ENCODE measurements around the gene CLDND1. TPM values are rescaled to one million over a fixed set of nuclear protein-coding genes. Genes with fewer than 3 reads are reported as not detected.

CLDND1 gene
- total and polyA plus RNA-seq, 10 of the 15 experiments (the other 5 are each of a cell fraction or from before 2014, with no cell fraction given) = 97.8 to 225 (median 152) TPM

DNA sequence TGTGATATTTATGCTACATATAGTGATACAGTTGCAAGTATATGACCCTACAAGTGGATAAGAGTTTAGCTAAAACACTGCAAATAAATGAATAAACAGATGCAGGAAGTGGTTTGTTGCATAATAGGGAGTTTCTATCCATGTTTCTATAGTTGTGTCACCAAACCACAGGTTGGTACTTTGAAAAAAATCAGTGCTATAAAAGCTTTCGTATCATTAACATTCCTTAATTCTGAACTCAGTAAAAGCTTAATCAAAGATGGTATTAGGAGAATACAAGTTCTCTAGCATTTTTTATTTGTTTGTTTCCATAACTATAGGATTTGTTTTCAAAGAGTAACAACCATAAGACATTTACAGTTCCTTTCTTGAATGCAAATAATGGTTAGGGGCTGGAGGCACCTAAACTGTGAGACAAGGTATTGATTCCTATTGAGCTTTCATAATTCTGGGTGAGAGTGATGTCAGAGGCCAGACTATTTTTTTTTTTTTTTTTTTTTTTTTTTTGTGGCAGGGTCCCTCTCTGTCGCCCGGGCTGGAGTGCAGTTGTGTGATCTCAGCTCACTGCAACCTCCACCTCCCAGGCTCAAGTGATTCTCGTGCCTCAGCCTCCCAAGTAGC is 41.1 kb upstream of the CLDND1 start (continued):
- peak; percentile 17 for TF ChIP-seq SP1 (IDR thresholded peaks at IDR 0.05; ENCODE audit: low read depth, low read length)
- no peak for TF ChIP-seq EZH2 (IDR thresholded peaks at IDR 0.05; ENCODE audit: borderline replicate concordance, control insufficient read depth, low read depth, low read length)
- TF ChIP-seq WRNIP1 (IDR thresholded peaks at IDR 0.05; ENCODE audit: borderline replicate concordance, low read depth, low read length) = no peak
- TF ChIP-seq RB1 (IDR thresholded peaks at IDR 0.05; ENCODE audit: borderline replicate concordance) = no peak
- no peak for TF ChIP-seq POLR2AphosphoS5 (IDR thresholded peaks at IDR 0.05; ENCODE audit: low read length)
- TF ChIP-seq EP300 (IDR thresholded peaks at IDR 0.05; ENCODE audit: borderline replicate concordance in 1 of 2, control insufficient read depth in 1 of 2, low read depth in 2 of 2, low read length in 2 of 2) = peak; percentile 92 to 94
- TF ChIP-seq, protein P1, sequence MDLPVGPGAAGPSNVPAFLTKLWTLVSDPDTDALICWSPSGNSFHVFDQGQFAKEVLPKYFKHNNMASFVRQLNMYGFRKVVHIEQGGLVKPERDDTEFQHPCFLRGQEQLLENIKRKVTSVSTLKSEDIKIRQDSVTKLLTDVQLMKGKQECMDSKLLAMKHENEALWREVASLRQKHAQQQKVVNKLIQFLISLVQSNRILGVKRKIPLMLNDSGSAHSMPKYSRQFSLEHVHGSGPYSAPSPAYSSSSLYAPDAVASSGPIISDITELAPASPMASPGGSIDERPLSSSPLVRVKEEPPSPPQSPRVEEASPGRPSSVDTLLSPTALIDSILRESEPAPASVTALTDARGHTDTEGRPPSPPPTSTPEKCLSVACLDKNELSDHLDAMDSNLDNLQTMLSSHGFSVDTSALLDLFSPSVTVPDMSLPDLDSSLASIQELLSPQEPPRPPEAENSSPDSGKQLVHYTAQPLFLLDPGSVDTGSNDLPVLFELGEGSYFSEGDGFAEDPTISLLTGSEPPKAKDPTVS (IDR thresholded peaks at IDR 0.05; ENCODE audit: low read depth, low read length) = no peak
- no peak for TF ChIP-seq KAT2A (conservative IDR thresholded peaks at IDR 0.05; ENCODE audit: control insufficient read depth, low read depth, low read length)
- TF ChIP-seq NFIC (IDR thresholded peaks at IDR 0.05; ENCODE audit: low read depth, low read length) = peak; percentile 98
- TF ChIP-seq, protein P2, sequence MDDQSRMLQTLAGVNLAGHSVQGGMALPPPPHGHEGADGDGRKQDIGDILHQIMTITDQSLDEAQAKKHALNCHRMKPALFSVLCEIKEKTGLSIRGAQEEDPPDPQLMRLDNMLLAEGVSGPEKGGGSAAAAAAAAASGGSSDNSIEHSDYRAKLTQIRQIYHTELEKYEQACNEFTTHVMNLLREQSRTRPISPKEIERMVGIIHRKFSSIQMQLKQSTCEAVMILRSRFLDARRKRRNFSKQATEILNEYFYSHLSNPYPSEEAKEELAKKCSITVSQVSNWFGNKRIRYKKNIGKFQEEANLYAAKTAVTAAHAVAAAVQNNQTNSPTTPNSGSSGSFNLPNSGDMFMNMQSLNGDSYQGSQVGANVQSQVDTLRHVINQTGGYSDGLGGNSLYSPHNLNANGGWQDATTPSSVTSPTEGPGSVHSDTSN (IDR thresholded peaks at IDR 0.05; ENCODE audit: insufficient replicate concordance, low read depth, low read length) = no peak
- TF ChIP-seq HDAC6 (IDR thresholded peaks at IDR 0.05; ENCODE audit: unreplicated experiment) = no peak
- 0 out of 2 replicates have a peak, but pooled peaks have one; percentile 63 for TF ChIP-seq ZNF24 (IDR thresholded peaks at IDR 0.05)
- TF ChIP-seq GATAD2B (conservative IDR thresholded peaks at IDR 0.05; ENCODE audit: low read depth) = no peak
- TF ChIP-seq NR2C2 (IDR thresholded peaks at IDR 0.05; ENCODE audit: borderline replicate concordance, control insufficient read depth, insufficient read length, low read depth) = no peak
- peak; percentile 75; the same call in 1 of the 2 replicates for TF ChIP-seq TBL1XR1 (IDR thresholded peaks at IDR 0.05; ENCODE audit: low read depth, low read length)
- no peak for TF ChIP-seq ZNF207 (IDR thresholded peaks at IDR 0.05; ENCODE audit: borderline replicate concordance)
- 0 out of 2 replicates have a peak, but pooled peaks have one; percentile 17 for TF ChIP-seq MYB (IDR thresholded peaks at IDR 0.05; ENCODE audit: borderline replicate concordance, low read depth, low read length)
- TF ChIP-seq ZSCAN29 (IDR thresholded peaks at IDR 0.05) = no peak
- no peak; the same call in 1 of the 2 replicates for TF ChIP-seq TCF7 (IDR thresholded peaks at IDR 0.05; ENCODE audit: borderline replicate concordance)
- no peak for TF ChIP-seq SREBF2 (IDR thresholded peaks at IDR 0.05; ENCODE audit: low read length)
- TF ChIP-seq, protein P3, sequence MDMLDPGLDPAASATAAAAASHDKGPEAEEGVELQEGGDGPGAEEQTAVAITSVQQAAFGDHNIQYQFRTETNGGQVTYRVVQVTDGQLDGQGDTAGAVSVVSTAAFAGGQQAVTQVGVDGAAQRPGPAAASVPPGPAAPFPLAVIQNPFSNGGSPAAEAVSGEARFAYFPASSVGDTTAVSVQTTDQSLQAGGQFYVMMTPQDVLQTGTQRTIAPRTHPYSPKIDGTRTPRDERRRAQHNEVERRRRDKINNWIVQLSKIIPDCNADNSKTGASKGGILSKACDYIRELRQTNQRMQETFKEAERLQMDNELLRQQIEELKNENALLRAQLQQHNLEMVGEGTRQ (IDR thresholded peaks at IDR 0.05; ENCODE audit: borderline replicate concordance, low read depth, low read length) = no peak
- TF ChIP-seq, protein P4, sequence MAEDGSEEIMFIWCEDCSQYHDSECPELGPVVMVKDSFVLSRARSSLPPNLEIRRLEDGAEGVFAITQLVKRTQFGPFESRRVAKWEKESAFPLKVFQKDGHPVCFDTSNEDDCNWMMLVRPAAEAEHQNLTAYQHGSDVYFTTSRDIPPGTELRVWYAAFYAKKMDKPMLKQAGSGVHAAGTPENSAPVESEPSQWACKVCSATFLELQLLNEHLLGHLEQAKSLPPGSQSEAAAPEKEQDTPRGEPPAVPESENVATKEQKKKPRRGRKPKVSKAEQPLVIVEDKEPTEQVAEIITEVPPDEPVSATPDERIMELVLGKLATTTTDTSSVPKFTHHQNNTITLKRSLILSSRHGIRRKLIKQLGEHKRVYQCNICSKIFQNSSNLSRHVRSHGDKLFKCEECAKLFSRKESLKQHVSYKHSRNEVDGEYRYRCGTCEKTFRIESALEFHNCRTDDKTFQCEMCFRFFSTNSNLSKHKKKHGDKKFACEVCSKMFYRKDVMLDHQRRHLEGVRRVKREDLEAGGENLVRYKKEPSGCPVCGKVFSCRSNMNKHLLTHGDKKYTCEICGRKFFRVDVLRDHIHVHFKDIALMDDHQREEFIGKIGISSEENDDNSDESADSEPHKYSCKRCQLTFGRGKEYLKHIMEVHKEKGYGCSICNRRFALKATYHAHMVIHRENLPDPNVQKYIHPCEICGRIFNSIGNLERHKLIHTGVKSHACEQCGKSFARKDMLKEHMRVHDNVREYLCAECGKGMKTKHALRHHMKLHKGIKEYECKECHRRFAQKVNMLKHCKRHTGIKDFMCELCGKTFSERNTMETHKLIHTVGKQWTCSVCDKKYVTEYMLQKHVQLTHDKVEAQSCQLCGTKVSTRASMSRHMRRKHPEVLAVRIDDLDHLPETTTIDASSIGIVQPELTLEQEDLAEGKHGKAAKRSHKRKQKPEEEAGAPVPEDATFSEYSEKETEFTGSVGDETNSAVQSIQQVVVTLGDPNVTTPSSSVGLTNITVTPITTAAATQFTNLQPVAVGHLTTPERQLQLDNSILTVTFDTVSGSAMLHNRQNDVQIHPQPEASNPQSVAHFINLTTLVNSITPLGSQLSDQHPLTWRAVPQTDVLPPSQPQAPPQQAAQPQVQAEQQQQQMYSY (CRISPR knock-in tag; IDR thresholded peaks at IDR 0.05) = no peak
- TF ChIP-seq BHLHE40 (IDR thresholded peaks at IDR 0.05; ENCODE audit: borderline replicate concordance in 1 of 2, low read depth in 2 of 2, low read length in 1 of 2) = 0 out of 4 replicates have a peak, but pooled peaks of 1 of the 2 experiments have one; percentile 11
